Parathyroid adenoma (tissue), 2 donors: ENCODE data around the gene ROBO3.

Experiments
- H2AFZ ChIP-seq: fragments of 300-600 bp; sonication (generic); one replicate; pipeline ENCODE4 v1.7.0; 2017; ENCODE audit warnings: antibody characterized with exemption, mild to moderate bottlenecking
- H3K27ac ChIP-seq: fragments of 300-600 bp; sonication (generic); one replicate; pipeline ENCODE4 v1.7.0; 2017
- H3K27me3 ChIP-seq: fragments of 300-600 bp; sonication (generic); one replicate; pipeline ENCODE4 v1.7.0; 2017; ENCODE audit warnings: low read length; ENCODE audit not compliant: control insufficient read depth, insufficient read depth
- H3K36me3 ChIP-seq: fragments of 300-600 bp; sonication (generic); one replicate; pipeline ENCODE4 v1.7.0; 2017; ENCODE audit warnings: low read length; ENCODE audit not compliant: control insufficient read depth, insufficient read depth
- H3K4me1 ChIP-seq: fragments of 300-600 bp; sonication (generic); one replicate; pipeline ENCODE4 v1.7.0; 2017; ENCODE audit warnings: control low read depth
- H3K4me2 ChIP-seq: fragments of 300-600 bp; sonication (generic); one replicate; pipeline ENCODE4 v1.7.0; 2017; ENCODE audit warnings: low read length
- H3K4me3 ChIP-seq: fragments of 300-600 bp; sonication (generic); one replicate; pipeline ENCODE4 v1.7.0; 2017; ENCODE audit warnings: low read depth, low read length
- H3K79me2 ChIP-seq: fragments of 300-600 bp; sonication (generic); one replicate; pipeline ENCODE4 v1.7.0; 2017; ENCODE audit warnings: control low read depth
- H3K9ac ChIP-seq: fragments of 300-600 bp; sonication (generic); one replicate; pipeline ENCODE4 v1.7.0; 2017; ENCODE audit warnings: mild to moderate bottlenecking
- H3K9me3 ChIP-seq: fragments of 300-600 bp; sonication (generic); one replicate; pipeline ENCODE4 v1.7.0; 2017; ENCODE audit warnings: low read length; ENCODE audit not compliant: control insufficient read depth
- TF ChIP-seq, protein P1 (sequence below): fragments of 300-600 bp; sonication (generic); IDR thresholded peaks from one replicate; pipeline ENCODE4 v1.7.0; 2017; ENCODE audit warnings: antibody characterized with exemption, mild to moderate bottlenecking
- donor health status: primary hyperparathyroidism.

ROBO3 gene

GRCh38 chr11:124825876-124826275 lies 39.4 kb upstream of the ROBO3 start:
- TF ChIP-seq, protein P1, sequence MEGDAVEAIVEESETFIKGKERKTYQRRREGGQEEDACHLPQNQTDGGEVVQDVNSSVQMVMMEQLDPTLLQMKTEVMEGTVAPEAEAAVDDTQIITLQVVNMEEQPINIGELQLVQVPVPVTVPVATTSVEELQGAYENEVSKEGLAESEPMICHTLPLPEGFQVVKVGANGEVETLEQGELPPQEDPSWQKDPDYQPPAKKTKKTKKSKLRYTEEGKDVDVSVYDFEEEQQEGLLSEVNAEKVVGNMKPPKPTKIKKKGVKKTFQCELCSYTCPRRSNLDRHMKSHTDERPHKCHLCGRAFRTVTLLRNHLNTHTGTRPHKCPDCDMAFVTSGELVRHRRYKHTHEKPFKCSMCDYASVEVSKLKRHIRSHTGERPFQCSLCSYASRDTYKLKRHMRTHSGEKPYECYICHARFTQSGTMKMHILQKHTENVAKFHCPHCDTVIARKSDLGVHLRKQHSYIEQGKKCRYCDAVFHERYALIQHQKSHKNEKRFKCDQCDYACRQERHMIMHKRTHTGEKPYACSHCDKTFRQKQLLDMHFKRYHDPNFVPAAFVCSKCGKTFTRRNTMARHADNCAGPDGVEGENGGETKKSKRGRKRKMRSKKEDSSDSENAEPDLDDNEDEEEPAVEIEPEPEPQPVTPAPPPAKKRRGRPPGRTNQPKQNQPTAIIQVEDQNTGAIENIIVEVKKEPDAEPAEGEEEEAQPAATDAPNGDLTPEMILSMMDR: no peak
- Histone ChIP-seq H3K27ac (no peak overlapping the region), H3K4me3 (no peak overlapping the region)

GRCh38 chr11:124829986-124830385 lies 35.2 kb upstream of the ROBO3 start:
- H3K79me2 ChIP-seq: no peaks in the 10 kb centered on the region
- no peaks in the 10 kb centered on the region for H3K27me3 ChIP-seq
- no peak overlapping the region for H3K4me2 ChIP-seq
- no peaks in the 10 kb centered on the region for H3K4me1 ChIP-seq
- TF ChIP-seq, protein P1: no peak
- H2AFZ ChIP-seq: no peak overlapping the region
- no peaks in the 10 kb centered on the region for H3K9me3 ChIP-seq
- H3K9ac ChIP-seq: no peak overlapping the region
- no peaks in the 10 kb centered on the region for H3K36me3 ChIP-seq
- no peak overlapping the region for H3K4me3 ChIP-seq
- no peak overlapping the region for H3K27ac ChIP-seq

More at GRCh38 chr11:124825876-124826275, 39.4 kb upstream of the ROBO3 start:
- no peaks in the 10 kb centered on the region for H3K9me3 ChIP-seq
- H3K9ac ChIP-seq: no peak overlapping the region
- no peak overlapping the region for H3K4me2 ChIP-seq
- H3K4me1 ChIP-seq: no peaks in the 10 kb centered on the region
- no peak overlapping the region for H2AFZ ChIP-seq
- H3K79me2 ChIP-seq: no peaks in the 10 kb centered on the region
- no peaks in the 10 kb centered on the region for H3K36me3 ChIP-seq
- H3K27me3 ChIP-seq: no peaks in the 10 kb centered on the region

- no peak overlapping the region for H3K27ac ChIP-seq
- TF ChIP-seq, protein P1: no peak
- no peaks in the 10 kb centered on the region for H3K36me3 ChIP-seq
- H2AFZ ChIP-seq: no peak overlapping the region
- no peak overlapping the region for H3K9ac ChIP-seq
- no peaks in the 10 kb centered on the region for H3K4me1 ChIP-seq
- no peak overlapping the region for H3K4me2 ChIP-seq
- no peaks in the 10 kb centered on the region for H3K79me2 ChIP-seq
- no peak overlapping the region for H3K4me3 ChIP-seq
- no peaks in the 10 kb centered on the region for H3K27me3 ChIP-seq
- no peaks in the 10 kb centered on the region for H3K9me3 ChIP-seq
Observed at GRCh38 chr11:124830749-124831148, 34.5 kb upstream of the ROBO3 start.

DNA sequence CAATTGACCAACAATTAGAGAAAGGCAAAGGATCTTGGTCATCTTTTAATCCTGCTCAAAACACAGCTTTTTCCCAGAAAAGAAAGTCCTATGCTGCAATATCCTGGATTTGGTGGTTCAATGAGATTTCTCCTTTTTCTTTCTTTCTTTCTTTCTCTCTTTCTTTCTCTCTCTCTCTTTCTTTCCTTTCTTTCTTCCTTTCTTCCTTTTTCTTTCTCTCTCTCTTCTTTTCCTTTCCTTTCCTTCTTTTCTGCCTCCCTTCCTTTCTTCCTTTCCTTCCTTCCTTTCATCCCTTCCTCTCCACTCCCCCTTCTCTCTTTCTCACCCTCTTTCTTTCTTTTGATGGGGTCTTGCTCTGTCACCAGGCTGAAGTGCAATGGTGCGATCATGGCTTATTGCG lies 33.3 kb upstream of the ROBO3 start:
- Histone ChIP-seq H3K27ac (no peak overlapping the region), H3K27me3 (no peaks in the 10 kb centered on the region), H3K79me2 (no peaks in the 10 kb centered on the region), H3K4me2 (no peak overlapping the region), H3K36me3 (no peaks in the 10 kb centered on the region), H2AFZ (no peak overlapping the region), H3K9me3 (no peaks in the 10 kb centered on the region), H3K4me1 (no peaks in the 10 kb centered on the region), H3K9ac (no peak overlapping the region), H3K4me3 (no peak overlapping the region)
- TF ChIP-seq, protein P1: no peak

- no peak overlapping the region for H3K4me2 ChIP-seq
- no peak overlapping the region for H3K9ac ChIP-seq
- TF ChIP-seq, protein P1: no peak
- no peak overlapping the region for H3K27ac ChIP-seq
- no peaks in the 10 kb centered on the region for H3K9me3 ChIP-seq
- H3K79me2 ChIP-seq: no peaks in the 10 kb centered on the region
- H2AFZ ChIP-seq: no peak overlapping the region
- no peaks in the 10 kb centered on the region for H3K27me3 ChIP-seq
- H3K4me3 ChIP-seq: no peak overlapping the region
- no peaks in the 10 kb centered on the region for H3K4me1 ChIP-seq
- H3K36me3 ChIP-seq: no peaks in the 10 kb centered on the region
Observed at GRCh38 chr11:124832571-124832970, 32.7 kb upstream of the ROBO3 start.
